Right lobe of liver (tissue), 6 donors: ENCODE measurements around the gene SGPP2. TPM values are rescaled to one million over a fixed set of nuclear protein-coding genes. Genes with fewer than 3 reads are reported as not detected.
A peak's percentile ranks its signal among the peaks of the same experiment; 100 is the strongest.

Source experiments
- ATAC-seq, 4 donors: fragments of 200-7000 bp; cut with Tn5 transposase; one replicate each; pipeline ENCODE4 v1.9.1; 2020; ENCODE audit warnings: mild to moderate bottlenecking in 4 of 4, moderate library complexity in 4 of 4
- DNase-seq, 3 donors: peaks; one replicate each; pipeline ENCODE4 v3.0.0-alpha.2; 2020
- H3K27ac ChIP-seq, 3 donors: fragments of 200-600 bp; one replicate each; pipeline ENCODE4 v1.8.0; 2022
- H3K27me3 ChIP-seq, 2 donors: fragments of 200-600 bp; one replicate each; pipeline ENCODE4 v1.8.0; 2022
- H3K36me3 ChIP-seq, 4 donors: fragments of 200-600 bp; sonication (generic) in 1 of 4; one replicate each; pipeline versions ENCODE4 v1.5.1 to v1.8.0; 2017 to 2022; ENCODE audit warnings: control low read depth in 1 of 4
- H3K4me1 ChIP-seq, 4 donors: fragments of 200-600 bp; sonication (generic) in 1 of 4; one replicate each; pipeline versions ENCODE4 v1.5.1 to v1.8.0; 2017 to 2022; ENCODE audit warnings: control low read depth in 1 of 4
- H3K4me3 ChIP-seq, 3 donors: fragments of 200-600 bp; one replicate each; pipeline ENCODE4 v1.8.0; 2022
- H3K9me3 ChIP-seq, 4 donors: fragments of 200-600 bp; sonication (generic) in 1 of 4; one replicate each; pipeline versions ENCODE4 v1.5.1 to v1.8.0; 2017 to 2022; ENCODE audit warnings: control low read depth in 1 of 4
- POLR2A ChIP-seq: fragments of 450-650 bp; IDR thresholded peaks from one replicate; pipeline ENCODE4 v1.6.1; 2017; ENCODE audit warnings: antibody characterized with exemption, mild to moderate bottlenecking
- WGBS: methylation state at CpG from one replicate; pipeline ENCODE4 v1.1.6; 2018; ENCODE audit warnings: low coverage, low lambda C conversion rate; ENCODE audit not compliant: insufficient coverage; ENCODE audit errors: missing lambda C conversion rate; 5-methylcytosine and 5-hydroxymethylcytosine counted together
- intact Hi-C, 2 donors: fragments of 100-400 bp; cut with DNase I; formaldehyde crosslinking; loops; one replicate each; pipeline versions ENCODE4 v1.11.2 to v1.14.1; 2022
- total RNA-seq, 6 experiments: library from RNA; depleted of rRNA in 2 of 6; stranded (reverse); fragments of >200 nt in 2 of 6; fragmentation: NEBNext Ultra II Directional in 3 of 6; extraction: Animal tissue kit (Norgen Biotek cat#: 25700) in 3 of 6; gene quantifications; one replicate each; pipeline versions ENCODE4 v1.1.0 to v1.2.4, GENCODE V29; 2016 to 2023
- TF ChIP-seq, protein P1 (sequence below), 4 donors: fragments of 200-600 bp in 3 of 4; fragments of 450-650 bp in 1 of 4; IDR thresholded peaks; one replicate each; pipeline versions ENCODE4 v1.5.1 to v1.8.0; 2016 to 2022; ENCODE audit warnings: antibody characterized with exemption in 4 of 4, mild to moderate bottlenecking in 2 of 4
- donor health status: DM: no; HTN: yes; CAD: no.
- donor health status: DM: no; HTN: no; CAD: no.
- donor health status: DM: no; HTN: no; CAD: no.
- donor health status: DM: no; HTN: yes; CAD: no.
- donor health status: DM: no; HTN: yes; CAD: no.

SGPP2 gene
- total RNA-seq, 6 experiments from 2014 or later = 0.14 to 0.25 (median 0.18) TPM

DNA sequence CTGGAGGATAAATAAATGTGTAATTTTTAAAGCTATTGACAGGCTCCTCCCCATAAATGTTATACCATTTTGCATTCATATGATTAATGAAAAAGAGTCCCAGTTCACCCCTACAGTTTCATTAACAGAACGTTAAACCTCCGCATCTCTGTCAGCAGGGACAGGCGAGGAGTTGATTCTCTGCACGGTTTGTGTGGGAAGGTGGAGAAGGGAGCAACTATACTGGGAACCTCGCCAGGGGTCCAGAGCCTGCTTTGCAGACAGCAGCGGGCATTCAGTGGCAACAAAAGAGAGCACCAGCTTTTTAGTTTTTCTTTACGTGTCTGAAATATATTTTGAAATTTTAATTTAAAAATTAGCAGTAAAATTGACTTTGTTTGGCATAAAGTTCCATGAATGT lies 130.2 kb downstream of the SGPP2 start:
- DNase-seq (no peak), ATAC-seq (no peak)
- Histone ChIP-seq H3K36me3 (no peaks in the 10 kb centered on the region), H3K4me1 (peaks cover 0 to 2% (median 0%) of the 10 kb centered on the region in 4 donors), H3K9me3 (no peaks in the 10 kb centered on the region), H3K27ac (no peak overlapping the region), H3K4me3 (no peak overlapping the region), H3K27me3 (no peaks in the 10 kb centered on the region)
- TF ChIP-seq POLR2A = no peak
- TF ChIP-seq, protein P1, sequence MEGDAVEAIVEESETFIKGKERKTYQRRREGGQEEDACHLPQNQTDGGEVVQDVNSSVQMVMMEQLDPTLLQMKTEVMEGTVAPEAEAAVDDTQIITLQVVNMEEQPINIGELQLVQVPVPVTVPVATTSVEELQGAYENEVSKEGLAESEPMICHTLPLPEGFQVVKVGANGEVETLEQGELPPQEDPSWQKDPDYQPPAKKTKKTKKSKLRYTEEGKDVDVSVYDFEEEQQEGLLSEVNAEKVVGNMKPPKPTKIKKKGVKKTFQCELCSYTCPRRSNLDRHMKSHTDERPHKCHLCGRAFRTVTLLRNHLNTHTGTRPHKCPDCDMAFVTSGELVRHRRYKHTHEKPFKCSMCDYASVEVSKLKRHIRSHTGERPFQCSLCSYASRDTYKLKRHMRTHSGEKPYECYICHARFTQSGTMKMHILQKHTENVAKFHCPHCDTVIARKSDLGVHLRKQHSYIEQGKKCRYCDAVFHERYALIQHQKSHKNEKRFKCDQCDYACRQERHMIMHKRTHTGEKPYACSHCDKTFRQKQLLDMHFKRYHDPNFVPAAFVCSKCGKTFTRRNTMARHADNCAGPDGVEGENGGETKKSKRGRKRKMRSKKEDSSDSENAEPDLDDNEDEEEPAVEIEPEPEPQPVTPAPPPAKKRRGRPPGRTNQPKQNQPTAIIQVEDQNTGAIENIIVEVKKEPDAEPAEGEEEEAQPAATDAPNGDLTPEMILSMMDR (IDR thresholded peaks at IDR 0.05) = no peak
- intact Hi-C loops = no loop called here
- WGBS = 40% methylated on average over 7 of the region's 7 CpGs

DNA sequence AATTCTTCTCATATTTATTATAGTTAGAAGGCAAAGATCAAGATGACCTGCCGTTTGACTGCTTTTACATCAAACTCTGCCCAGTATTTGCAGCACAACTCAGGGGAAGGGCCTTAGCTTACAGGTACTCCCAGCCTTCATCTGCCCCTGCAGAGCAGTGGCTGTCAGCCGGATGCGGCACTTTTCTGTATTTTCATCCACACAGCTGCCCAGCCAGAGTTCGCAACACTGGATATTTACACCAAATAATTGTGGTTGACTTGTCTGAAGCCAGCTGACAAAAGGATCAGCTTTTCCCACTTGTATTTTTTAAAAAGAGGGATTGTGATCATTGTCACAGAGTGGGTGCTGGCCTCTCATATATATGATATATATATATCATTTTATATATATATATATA lies 136.8 kb downstream of the SGPP2 start:
- H3K4me3 ChIP-seq = no peak overlapping the region
- no peak overlapping the region for H3K27ac ChIP-seq
- H3K4me1 ChIP-seq = no peaks in the 10 kb centered on the region
- WGBS = 91% methylated on average over 3 of the region's 4 CpGs
- no peaks in the 10 kb centered on the region for H3K9me3 ChIP-seq
- TF ChIP-seq POLR2A = no peak
- TF ChIP-seq, protein P1 (IDR thresholded peaks at IDR 0.05) = no peak
- DNase-seq (no peak), ATAC-seq (no peak)
- H3K27me3 ChIP-seq = no peaks in the 10 kb centered on the region
- intact Hi-C loops = no loop called here
- H3K36me3 ChIP-seq = no peaks in the 10 kb centered on the region

DNA sequence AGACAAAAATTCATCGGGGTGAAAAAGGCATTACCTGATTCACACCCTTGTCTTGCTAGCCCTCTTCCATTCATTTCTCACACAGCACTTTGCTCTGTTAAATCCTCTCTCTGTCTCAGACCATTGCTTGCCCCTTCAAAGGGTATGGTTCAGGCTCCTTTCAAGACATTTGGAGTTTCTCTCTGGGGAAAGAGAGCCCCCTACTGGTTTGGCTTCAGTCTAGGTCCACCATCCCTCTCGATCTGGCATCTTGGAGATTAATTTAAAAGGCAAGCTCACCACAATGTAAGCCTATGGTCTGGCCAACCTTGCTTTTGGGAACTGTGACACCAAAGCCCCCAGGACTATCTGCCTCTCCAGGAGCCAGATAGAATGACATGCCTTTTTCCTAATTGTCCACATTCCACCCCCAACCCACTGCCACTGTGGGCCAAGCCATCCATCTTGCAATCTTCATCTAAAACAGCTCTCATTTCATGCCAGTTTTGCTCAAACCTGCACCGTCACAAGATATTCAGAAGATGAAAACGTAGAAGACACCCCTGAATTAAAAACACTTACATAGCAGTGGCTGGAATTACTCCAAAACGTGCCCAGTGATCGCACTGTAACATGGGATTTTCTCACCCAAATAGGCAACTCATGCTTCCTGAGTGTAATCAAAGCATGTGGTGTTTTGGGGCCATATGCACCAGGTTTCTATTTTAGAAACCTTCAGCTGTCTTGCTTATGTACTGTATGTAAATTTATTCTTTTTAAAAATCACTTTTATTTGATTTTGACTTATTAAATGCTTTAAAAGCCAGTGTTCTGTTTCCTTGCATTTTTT lies 137.7 kb downstream of the SGPP2 start:
- no peaks in the 10 kb centered on the region for H3K36me3 ChIP-seq
- no peaks in the 10 kb centered on the region for H3K9me3 ChIP-seq
- ATAC-seq (peak; percentile 63 to 76 (median 72)), DNase-seq (no peak)
- H3K4me3 ChIP-seq = no peak overlapping the region
- no peaks in the 10 kb centered on the region for H3K4me1 ChIP-seq
- no peak overlapping the region for H3K27ac ChIP-seq
- 49% methylated on average over 6 of the region's 6 CpGs for WGBS
- intact Hi-C loops = no loop called here
- no peaks in the 10 kb centered on the region for H3K27me3 ChIP-seq
- TF ChIP-seq POLR2A = no peak
- TF ChIP-seq, protein P1 (IDR thresholded peaks at IDR 0.05) = peak; percentile 45 to 57 (median 54)

DNA sequence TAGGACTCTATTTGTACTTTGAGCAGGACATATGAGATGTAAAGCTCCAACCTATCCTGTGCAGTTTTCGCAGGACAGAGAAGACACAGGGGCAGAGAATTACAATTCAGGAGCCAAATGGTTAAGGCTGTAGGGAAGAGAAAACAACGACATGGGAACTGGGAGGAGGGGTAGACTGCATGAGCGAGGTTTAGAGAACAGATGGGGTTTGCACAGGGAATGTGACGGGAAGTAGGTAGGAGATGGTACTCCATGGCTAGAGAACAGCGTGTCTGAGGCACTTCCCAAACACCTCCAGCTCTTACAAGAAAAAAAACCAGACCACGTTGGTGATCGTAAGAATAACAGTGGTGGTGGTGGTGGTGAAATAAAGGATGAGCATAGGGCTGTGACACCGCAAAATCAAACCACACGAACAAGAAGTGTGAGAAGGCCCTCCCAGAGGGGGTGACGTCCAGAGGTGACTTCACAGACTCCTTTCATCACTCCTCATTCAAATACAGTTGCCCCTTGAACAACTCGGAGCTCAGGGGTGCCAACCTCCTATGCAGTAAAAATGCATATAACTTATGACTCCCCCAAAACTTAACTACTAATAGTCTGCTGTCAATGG lies 138.9 kb downstream of the SGPP2 start:
- 80% methylated on average over 8 of the region's 11 CpGs for WGBS
- no peaks in the 10 kb centered on the region for H3K36me3 ChIP-seq
- H3K4me1 ChIP-seq = no peaks in the 10 kb centered on the region
- DNase-seq = no peak
- H3K9me3 ChIP-seq = no peaks in the 10 kb centered on the region
- H3K4me3 ChIP-seq = no peak overlapping the region
- H3K27ac ChIP-seq = no peak overlapping the region
- no peak for ATAC-seq
- no peaks in the 10 kb centered on the region for H3K27me3 ChIP-seq
- intact Hi-C loops = no loop called here
- TF ChIP-seq POLR2A = no peak
- TF ChIP-seq, protein P1 (IDR thresholded peaks at IDR 0.05) = no peak
